ENCODE results near the gene KRT1. TPM values are rescaled to one million over a fixed set of nuclear protein-coding genes. Genes with fewer than 3 reads are reported as not detected.

The KRT1 gene
- total and polyA plus RNA-seq, 3 donors from 2014 or later = 0.20 TPM; not detected in 2

DNA sequence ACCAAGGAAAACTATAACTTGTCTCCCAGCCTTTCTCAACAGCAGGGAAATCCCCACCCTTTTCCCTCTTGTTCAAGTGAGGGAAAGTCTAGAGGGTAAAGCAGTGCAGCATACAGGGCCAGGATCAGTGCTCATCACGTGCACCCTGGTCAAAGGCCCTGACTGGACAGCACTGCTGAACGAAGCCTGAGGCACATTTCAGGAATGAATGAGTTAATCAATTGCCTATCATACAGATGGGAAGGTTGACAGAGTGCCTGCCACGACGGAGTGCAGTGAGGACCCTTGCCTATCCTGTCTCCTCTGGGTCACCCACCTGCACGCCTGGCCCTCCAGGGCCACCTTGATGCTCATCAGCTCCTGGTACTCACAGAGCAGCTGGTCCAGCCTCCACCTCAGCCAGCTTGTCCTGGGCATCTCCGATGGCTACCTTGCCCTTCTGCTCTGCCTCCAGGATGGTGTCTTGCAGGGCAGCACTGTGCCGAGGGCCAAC is 50.2 kb downstream of the KRT1 start:
- no peaks in the 10 kb centered on the region for H3K27me3 ChIP-seq
- 43 to 86% methylated on average over 2 to 7 of the region's 7 CpGs for WGBS, 2 donors

GRCh38 chr12:52629281-52630007 is 50.8 kb downstream of the KRT1 start:
- intact Hi-C loops (cut with DNase I; ENCODE audit: low total_unique reads) = no loop called here
- no peaks in the 10 kb centered on the region for H3K9me3 ChIP-seq
- no peak overlapping the region for H3K4me3 ChIP-seq
- WGBS, 2 donors = 91 to 92% methylated on average over 8 to 11 of the region's 12 CpGs
- DNase-seq = no peak
- peaks cover 3% of the 10 kb centered on the region for H3K4me1 ChIP-seq
- TF ChIP-seq, protein P1, sequence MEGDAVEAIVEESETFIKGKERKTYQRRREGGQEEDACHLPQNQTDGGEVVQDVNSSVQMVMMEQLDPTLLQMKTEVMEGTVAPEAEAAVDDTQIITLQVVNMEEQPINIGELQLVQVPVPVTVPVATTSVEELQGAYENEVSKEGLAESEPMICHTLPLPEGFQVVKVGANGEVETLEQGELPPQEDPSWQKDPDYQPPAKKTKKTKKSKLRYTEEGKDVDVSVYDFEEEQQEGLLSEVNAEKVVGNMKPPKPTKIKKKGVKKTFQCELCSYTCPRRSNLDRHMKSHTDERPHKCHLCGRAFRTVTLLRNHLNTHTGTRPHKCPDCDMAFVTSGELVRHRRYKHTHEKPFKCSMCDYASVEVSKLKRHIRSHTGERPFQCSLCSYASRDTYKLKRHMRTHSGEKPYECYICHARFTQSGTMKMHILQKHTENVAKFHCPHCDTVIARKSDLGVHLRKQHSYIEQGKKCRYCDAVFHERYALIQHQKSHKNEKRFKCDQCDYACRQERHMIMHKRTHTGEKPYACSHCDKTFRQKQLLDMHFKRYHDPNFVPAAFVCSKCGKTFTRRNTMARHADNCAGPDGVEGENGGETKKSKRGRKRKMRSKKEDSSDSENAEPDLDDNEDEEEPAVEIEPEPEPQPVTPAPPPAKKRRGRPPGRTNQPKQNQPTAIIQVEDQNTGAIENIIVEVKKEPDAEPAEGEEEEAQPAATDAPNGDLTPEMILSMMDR (IDR thresholded peaks at IDR 0.05) = no peak
- TF ChIP-seq POLR2A (IDR thresholded peaks at IDR 0.05) = no peak
- H3K36me3 ChIP-seq (ENCODE audit: low read depth, missing control alignments) = no peaks in the 10 kb centered on the region
- no peaks in the 10 kb centered on the region for H3K27me3 ChIP-seq
- H3K27ac ChIP-seq = no peak overlapping the region

More for the DNA sequence above, 50.2 kb downstream of the KRT1 start:
- peaks cover 3% of the 10 kb centered on the region for H3K4me1 ChIP-seq
- no peaks in the 10 kb centered on the region for H3K36me3 ChIP-seq (ENCODE audit: low read depth, missing control alignments)
- no peak overlapping the region for H3K4me3 ChIP-seq
- H3K9me3 ChIP-seq = no peaks in the 10 kb centered on the region
- TF ChIP-seq POLR2A (IDR thresholded peaks at IDR 0.05) = no peak
- TF ChIP-seq, protein P1 (IDR thresholded peaks at IDR 0.05) = no peak
- no peak overlapping the region for H3K27ac ChIP-seq
- intact Hi-C loops (cut with DNase I; ENCODE audit: low total_unique reads) = no loop called here
- DNase-seq = no peak

- no peak overlapping the region for H3K4me3 ChIP-seq
- H3K27ac ChIP-seq = no peak overlapping the region
- H3K36me3 ChIP-seq (ENCODE audit: low read depth, missing control alignments) = no peaks in the 10 kb centered on the region
- H3K27me3 ChIP-seq = no peaks in the 10 kb centered on the region
- no peaks in the 10 kb centered on the region for H3K9me3 ChIP-seq
- WGBS, 2 donors = 91 to 93% methylated on average over 2 of the region's 2 CpGs
- TF ChIP-seq POLR2A (IDR thresholded peaks at IDR 0.05) = no peak
- DNase-seq = no peak
- intact Hi-C loops (cut with DNase I; ENCODE audit: low total_unique reads) = no loop called here
- H3K4me1 ChIP-seq = peaks cover 3% of the 10 kb centered on the region
Measured at GRCh38 chr12:52628841-52629240, 51.4 kb downstream of the KRT1 start.

DNA sequence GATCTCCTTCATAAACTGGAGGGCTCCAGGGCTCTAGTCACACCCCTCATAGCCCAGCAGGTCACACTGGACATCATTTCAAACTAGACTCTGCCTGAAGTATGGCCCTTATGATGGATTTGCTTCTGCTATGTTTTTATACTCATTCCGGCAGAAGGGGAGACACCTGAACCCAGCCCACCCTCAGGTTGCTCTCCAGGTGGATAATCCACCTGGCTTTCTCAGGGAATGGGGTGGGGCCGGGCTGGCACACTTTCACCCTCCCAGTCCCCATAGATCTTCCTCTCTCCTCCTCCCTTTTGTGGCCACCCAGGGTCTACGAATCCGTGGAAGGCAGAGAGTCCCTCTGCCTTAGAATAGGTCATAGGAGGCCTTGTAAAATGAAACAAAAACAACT is 52.1 kb downstream of the KRT1 start:
- 82 to 87% methylated on average over 4 of the region's 4 CpGs for WGBS, 2 donors
- no peak for DNase-seq
- Histone ChIP-seq H3K27ac (no peak overlapping the region), H3K36me3 (ENCODE audit: low read depth, missing control alignments) (no peaks in the 10 kb centered on the region), H3K27me3 (no peaks in the 10 kb centered on the region), H3K9me3 (no peaks in the 10 kb centered on the region), H3K4me3 (no peak overlapping the region), H3K4me1 (peaks cover 3% of the 10 kb centered on the region)
- TF ChIP-seq, protein P1 (IDR thresholded peaks at IDR 0.05) = no peak
- TF ChIP-seq POLR2A (IDR thresholded peaks at IDR 0.05) = no peak
- intact Hi-C loops (cut with DNase I; ENCODE audit: low total_unique reads) = no loop called here

GRCh38 chr12:52627395-52628110 is 52.7 kb downstream of the KRT1 start:
- H3K27me3 ChIP-seq = no peaks in the 10 kb centered on the region
- no peak overlapping the region for H3K4me3 ChIP-seq
- no peak for TF ChIP-seq POLR2A (IDR thresholded peaks at IDR 0.05)
- TF ChIP-seq, protein P1 (IDR thresholded peaks at IDR 0.05) = no peak
- H3K4me1 ChIP-seq = no peaks in the 10 kb centered on the region
- intact Hi-C loops (cut with DNase I; ENCODE audit: low total_unique reads) = no loop called here
- 72 to 84% methylated on average over 2 of the region's 2 CpGs for WGBS, 2 donors
- DNase-seq = no peak
- no peak overlapping the region for H3K27ac ChIP-seq
- no peaks in the 10 kb centered on the region for H3K9me3 ChIP-seq
- H3K36me3 ChIP-seq (ENCODE audit: low read depth, missing control alignments) = no peaks in the 10 kb centered on the region
